Left colon (tissue), 2 donors: ENCODE results near the gene RAB40C. TPM values are rescaled to one million over a fixed set of nuclear protein-coding genes. Genes with fewer than 3 reads are reported as not detected.
A peak's percentile ranks its signal among the peaks of the same experiment; 100 is the strongest.

ENCODE experiments used
- ATAC-seq: fragments of 200-7000 bp; cut with Tn5 transposase; one replicate; pipeline ENCODE4 v1.9.1; 2020; ENCODE audit warnings: mild to moderate bottlenecking, moderate library complexity
- DNase-seq, 2 donors: peaks; one replicate each; pipeline ENCODE4 v3.0.0-alpha.2; 2020
- intact Hi-C, 2 donors: fragments of 100-400 bp; cut with DNase I in 1 of 2; cut with micrococcal nuclease in 1 of 2; formaldehyde crosslinking; loops; one replicate each; pipeline versions ENCODE4 v1.11.2 to v1.14.0; 2022; cut with DNase I, micrococcal nuclease
- total RNA-seq, 2 donors: library from RNA; stranded (reverse); fragmentation: NEBNext Ultra II Directional; extraction: Animal tissue kit (Norgen Biotek cat#: 25700); gene quantifications; one replicate each; pipeline ENCODE4 v1.2.1, GENCODE V29; 2021
- donor health status: DM: no; HTN: no; CAD: no.
- donor health status: DM: yes; HTN: yes; CAD: no.

RAB40C gene
- total RNA-seq, 2 donors from 2014 or later, result 38.2 to 43.4 TPM

GRCh38 chr16:598823-599739 is 9.2 kb downstream of the RAB40C start:
- no peak for DNase-seq
- intact Hi-C loops, result no loop called here
- ATAC-seq, result peak; percentile 76

- ATAC-seq (peak; percentile 27), DNase-seq (no peak)
- intact Hi-C loops, result no loop called here
Measured at GRCh38 chr16:600781-601180, 10.9 kb downstream of the RAB40C start.

DNA sequence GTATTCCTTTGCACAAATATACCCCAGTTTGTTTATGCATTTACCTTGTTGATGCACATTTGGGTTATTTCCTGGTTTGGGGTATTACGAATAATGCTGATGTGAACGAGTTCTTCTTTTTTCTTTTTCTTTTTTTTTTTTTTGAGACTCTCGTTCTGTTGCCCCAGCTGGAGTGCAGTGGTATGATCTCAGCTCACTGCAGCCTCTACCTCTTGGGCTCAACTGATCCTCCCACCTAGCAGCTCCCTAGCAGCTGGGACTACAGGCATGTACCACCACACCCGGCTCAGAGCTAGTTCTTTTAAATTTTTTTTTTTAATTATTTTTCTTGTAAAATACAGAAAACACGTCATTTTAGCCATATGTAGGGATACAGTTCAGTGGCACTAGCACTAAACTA is 14.1 kb downstream of the RAB40C start:
- intact Hi-C loops, result no loop called here
- no peak for DNase-seq
- no peak for ATAC-seq

DNA sequence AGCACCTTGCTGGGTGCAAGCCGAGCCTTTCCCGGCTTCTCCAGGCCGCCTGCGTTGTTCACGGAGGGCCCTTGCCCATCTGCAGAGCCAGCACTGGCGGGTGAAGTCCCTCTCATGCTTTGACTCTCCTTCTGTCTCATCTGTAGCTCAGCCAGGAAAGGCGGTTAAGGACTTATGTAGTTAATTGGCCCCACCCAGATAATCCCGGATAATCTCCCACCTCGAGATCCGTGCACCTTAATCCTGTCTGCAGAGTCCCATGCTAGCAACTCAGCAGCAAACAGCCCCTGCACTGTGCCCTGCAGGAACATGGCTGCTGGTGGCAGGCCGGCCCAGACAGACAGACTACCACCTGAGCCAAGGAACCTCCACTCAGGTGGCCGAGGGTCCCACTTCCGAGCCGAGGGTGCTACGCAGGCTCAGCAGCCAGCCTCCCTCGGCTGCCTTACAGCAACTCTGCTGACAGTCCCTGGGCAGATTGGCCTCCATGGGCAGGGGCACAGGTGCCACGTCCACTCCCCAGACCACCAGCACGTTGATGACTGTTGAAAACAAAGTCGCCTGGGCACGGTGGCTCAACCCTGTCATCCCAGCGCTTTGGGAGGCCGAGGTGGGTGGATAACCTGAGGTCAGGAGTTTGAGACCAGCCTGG is 16.9 kb downstream of the RAB40C start:
- ATAC-seq (no peak), DNase-seq (no peak)
- intact Hi-C loops, result no loop called here

DNA sequence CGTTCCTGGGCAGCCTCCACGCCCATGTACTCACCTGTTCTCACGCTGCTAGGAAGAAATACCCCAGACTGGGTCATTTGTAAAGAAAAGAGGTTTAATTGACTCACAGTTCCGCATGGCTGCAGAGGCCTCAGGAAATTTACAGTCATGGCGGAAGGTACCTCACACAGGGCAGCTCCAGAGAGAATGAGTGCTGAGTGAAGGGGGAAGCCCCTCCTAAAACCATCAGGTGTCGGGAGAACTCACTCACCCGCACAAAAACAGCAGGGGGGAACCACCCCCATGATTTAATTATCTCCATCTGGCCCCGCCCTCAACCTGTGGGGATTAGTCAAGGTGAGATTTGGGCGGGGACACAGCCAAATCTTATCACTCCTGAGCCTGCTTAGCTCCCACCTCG is 18.2 kb downstream of the RAB40C start:
- intact Hi-C loops, result no loop called here
- DNase-seq (no peak), ATAC-seq (no peak)

GRCh38 chr16:609316-609715 is 19.4 kb downstream of the RAB40C start:
- no peak for DNase-seq
- ATAC-seq, result no peak
- intact Hi-C loops, result no loop called here

DNA sequence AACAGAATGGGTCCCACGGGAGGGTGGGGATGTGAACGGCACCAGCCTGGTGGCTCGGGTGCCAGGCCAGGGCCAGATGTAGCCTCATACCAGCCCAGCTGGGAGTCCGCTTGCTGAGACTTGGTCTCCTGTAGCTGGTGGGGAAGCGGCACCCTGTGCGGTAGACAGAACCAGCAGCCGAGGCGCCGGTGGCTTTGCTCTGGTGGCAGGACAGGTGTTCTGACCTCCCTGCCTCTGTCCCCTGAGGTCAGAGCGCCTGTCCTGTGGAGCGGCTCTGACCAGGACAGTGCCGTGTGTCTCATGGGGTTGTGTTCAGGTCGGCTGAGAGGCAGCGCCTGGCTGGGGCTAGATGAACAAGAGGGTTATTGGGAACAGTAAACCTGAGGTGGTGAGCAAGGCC is 20.1 kb downstream of the RAB40C start:
- intact Hi-C loops, result no loop called here
- ATAC-seq (peak; percentile 26), DNase-seq (no peak)

GRCh38 chr16:610513-611381 is 20.9 kb downstream of the RAB40C start:
- peak; percentile 87 for ATAC-seq
- peak in 1 of 2 donors; percentile 74 for DNase-seq
- intact Hi-C loops, result no loop called here

GRCh38 chr16:615122-615521 is 25.3 kb downstream of the RAB40C start:
- no peak for DNase-seq
- ATAC-seq, result no peak
- intact Hi-C loops, result no loop called here

DNA sequence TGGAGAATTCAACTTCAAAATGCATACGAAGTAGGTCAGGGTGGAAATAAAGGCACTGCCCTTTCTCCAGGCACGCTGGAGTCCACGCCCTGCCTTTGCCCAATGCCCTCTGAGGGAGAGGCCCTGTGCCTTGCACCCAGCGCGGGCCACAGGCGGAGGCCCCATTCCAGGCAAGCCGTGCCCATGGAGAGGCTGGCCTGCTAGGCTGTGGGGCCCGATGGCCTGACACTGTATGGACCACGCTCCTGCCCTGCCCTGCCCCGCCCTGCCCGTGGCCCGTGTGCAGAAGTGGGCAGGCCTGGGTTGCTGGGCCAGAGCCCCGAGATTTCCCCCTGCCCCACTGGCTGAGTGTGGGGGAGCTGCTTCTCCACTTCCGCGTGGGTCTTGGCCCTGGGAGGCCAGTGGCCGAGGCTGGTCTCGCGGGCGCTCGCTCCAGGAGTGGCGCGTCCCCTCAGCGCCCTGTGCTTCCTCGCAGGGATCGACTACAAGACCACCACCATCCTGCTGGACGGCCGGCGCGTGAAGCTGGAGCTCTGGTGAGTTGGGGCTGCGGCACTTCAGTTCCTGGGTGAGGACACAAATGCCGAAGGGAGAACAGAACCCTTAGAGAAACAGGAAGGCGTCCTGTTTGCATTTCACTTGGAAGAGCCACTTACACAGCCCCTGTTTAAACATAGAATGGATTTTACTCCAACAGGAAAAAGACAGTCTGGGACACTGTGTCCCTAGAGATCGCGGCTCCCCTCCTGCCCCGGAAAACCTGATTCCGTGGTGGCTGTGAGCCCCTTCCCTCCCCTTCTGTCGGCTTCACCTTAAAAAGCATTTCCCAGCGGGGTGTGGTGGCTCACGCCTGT is 27.1 kb downstream of the RAB40C start:
- ATAC-seq, result peak; percentile 96
- peak in 1 of 2 donors; percentile 66 for DNase-seq
- intact Hi-C loops, result no loop called here

GRCh38 chr16:617855-618254 is 28.0 kb downstream of the RAB40C start:
- intact Hi-C loops, result no loop called here
- ATAC-seq, result no peak
- DNase-seq, result no peak

- ATAC-seq, result no peak
- no peak for DNase-seq
- intact Hi-C loops, result no loop called here
Measured at GRCh38 chr16:619476-620100, 29.7 kb downstream of the RAB40C start.

DNA sequence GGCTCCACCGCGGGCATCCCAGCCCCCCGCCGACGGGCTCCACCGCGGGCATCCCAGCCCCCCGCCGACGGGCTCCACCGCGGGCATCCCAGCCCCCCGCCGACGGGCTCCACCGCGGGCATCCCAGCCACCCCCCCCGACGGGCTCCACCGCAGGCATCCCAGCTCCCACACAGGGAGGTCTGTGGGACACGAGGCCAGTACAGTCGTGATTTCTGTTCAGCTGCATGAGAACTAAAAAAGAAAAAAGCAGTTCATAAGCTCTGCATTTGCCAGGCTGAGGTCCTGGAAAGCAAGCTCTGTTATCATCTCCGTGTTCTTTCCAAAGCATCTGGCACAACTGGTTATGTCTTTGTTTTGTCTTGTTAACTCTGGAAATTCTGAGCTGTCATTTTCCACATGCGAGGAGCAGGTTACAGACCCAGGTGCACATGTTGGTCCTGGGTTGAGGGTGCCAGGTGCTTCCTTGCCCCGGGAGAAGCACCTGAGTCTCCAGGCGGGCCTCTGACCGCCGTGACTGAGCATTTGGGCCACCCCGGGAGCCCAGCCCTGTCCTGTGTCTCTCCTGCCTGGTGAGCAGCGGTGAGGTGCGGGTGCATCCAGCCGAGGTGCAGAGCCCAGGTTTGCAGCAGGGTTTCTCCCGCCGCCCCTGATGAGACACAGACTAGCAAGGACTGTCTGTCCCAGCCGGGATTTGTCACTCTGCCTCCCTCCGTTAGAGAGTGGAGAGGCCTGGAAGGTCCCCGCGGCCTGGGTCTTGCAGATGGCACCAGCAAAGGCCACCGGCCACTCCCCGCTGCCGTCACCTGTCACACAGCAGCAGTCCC is 31.0 kb downstream of the RAB40C start:
- no peak for DNase-seq
- no peak for ATAC-seq
- intact Hi-C loops, result no loop called here

DNA sequence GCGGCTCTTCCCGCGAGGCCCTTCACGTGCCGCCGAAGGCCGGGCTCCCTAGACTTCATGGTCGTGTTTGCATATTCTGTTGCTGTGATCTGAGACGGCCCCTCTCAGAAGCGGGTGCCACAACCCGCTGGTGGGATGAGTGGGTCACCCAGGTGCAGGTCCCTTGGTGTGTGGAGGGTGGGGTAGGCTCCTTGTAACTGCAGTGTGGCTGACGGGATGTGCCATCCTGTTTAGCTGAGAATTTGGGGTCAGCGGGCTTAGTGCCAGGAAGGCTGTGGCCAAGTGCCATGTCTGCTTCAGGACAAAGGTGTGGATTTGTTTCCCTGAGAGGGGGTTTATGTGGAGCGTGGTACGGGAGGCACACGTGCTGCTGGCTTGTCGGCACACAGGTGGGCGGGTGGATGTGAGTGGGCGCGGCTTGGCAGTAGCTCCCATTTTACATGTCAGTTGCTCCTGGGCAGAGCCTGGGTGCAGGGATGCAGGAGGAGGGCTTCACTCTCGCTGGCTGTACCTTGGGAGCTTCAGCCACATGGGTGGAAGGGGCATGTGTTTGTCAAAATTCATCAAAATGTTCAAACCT is 31.8 kb downstream of the RAB40C start:
- DNase-seq (no peak), ATAC-seq (peak; percentile 26)
- intact Hi-C loops, result no loop called here

DNA sequence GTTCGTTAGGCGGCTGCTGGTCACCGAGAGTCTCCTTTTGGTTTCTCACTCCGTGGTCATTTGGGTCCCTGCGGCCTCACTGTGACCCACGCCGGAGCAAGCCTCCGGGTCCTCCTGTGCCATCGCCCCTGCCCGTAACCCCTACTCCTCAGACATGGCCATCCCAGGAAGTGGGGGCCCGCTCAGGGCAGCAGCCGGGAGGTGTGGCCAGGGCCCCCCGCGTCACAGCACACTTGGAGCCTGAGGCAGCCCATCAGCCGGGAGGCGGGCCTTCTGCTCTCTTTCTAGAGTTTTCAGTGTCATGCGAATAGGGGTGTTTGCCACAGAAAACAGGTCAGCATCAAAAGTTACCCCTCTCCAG is 33.0 kb downstream of the RAB40C start:
- DNase-seq (no peak), ATAC-seq (no peak)
- intact Hi-C loops, result no loop called here

- ATAC-seq, result no peak
- no peak for DNase-seq
- intact Hi-C loops, result no loop called here
Measured at GRCh38 chr16:624526-625070, 34.7 kb downstream of the RAB40C start.
